Breast epithelium (tissue), 4 donors: ENCODE measurements around the gene PLXNA4. TPM values are rescaled to one million over a fixed set of nuclear protein-coding genes. Genes with fewer than 3 reads are reported as not detected.

Source experiments
- DNase-seq, 2 donors: peaks; one replicate each; pipeline ENCODE4 v3.0.0-alpha.2; 2019; ENCODE audit warnings: low spot score in 2 of 2
- H3K27ac ChIP-seq, 2 donors: fragments of 200-600 bp; sonication (generic) in 1 of 2; one replicate each; pipeline ENCODE4 v1.5.1; 2016 to 2019; ENCODE audit warnings: mild to moderate bottlenecking in 1 of 2
- H3K27me3 ChIP-seq, 2 donors: fragments of 200-600 bp; sonication (generic) in 1 of 2; one replicate each; pipeline versions ENCODE4 v1.5.1 to v1.6.0; 2017 to 2019; ENCODE audit warnings: control low read depth in 1 of 2, mild to moderate bottlenecking in 1 of 2
- H3K36me3 ChIP-seq: fragments of 200-600 bp; one replicate; pipeline ENCODE4 v1.5.1; 2019
- H3K4me1 ChIP-seq, 2 donors: fragments of 200-600 bp; sonication (generic); one replicate each; pipeline ENCODE4 v1.5.1; 2016 to 2019; ENCODE audit warnings: control low read depth in 1 of 2
- H3K4me3 ChIP-seq, 3 donors: fragments of 200-600 bp; sonication (generic); 1 replicate in 2 of 3; 2 replicates in 1 of 3; pipeline ENCODE4 v1.5.1; 2016 to 2019; ENCODE audit warnings: mild to moderate bottlenecking in 3 of 3, moderate library complexity in 2 of 3
- H3K9me3 ChIP-seq, 2 donors: fragments of 200-600 bp; sonication (generic) in 1 of 2; one replicate each; pipeline ENCODE4 v1.5.1; 2016 to 2019; ENCODE audit warnings: control low read depth in 1 of 2
- POLR2A ChIP-seq: fragments of 450-650 bp; IDR thresholded peaks from one replicate; pipeline ENCODE4 v1.6.1; 2016; ENCODE audit warnings: antibody characterized with exemption, mild to moderate bottlenecking, moderate library complexity
- POLR2AphosphoS5 ChIP-seq, 3 donors: sonication (generic); formaldehyde crosslinking; IDR thresholded peaks; one replicate each; pipeline ENCODE4 v1.6.1; 2017; ENCODE audit warnings: antibody characterized with exemption in 3 of 3
- intact Hi-C: fragments of 100-400 bp; cut with DNase I; formaldehyde crosslinking; loops from one replicate; pipeline ENCODE4 v1.15.1; 2023; ENCODE audit warnings: low total_unique reads
- total RNA-seq, 3 donors: library from RNA; depleted of rRNA; stranded (reverse); fragments of >200 nt; gene quantifications; one replicate each; pipeline ENCODE4 v1.1.0, GENCODE V29; 2016
- TF ChIP-seq, protein P1 (sequence below), 3 donors: fragments of 450-650 bp; IDR thresholded peaks; one replicate each; pipeline ENCODE4 v1.5.1; 2016 to 2017; ENCODE audit warnings: antibody characterized with exemption in 3 of 3, mild to moderate bottlenecking in 3 of 3, moderate library complexity in 3 of 3

The PLXNA4 gene
- total RNA-seq, 3 donors from 2014 or later: 7.2 to 32.5 (median 26.2) TPM

DNA sequence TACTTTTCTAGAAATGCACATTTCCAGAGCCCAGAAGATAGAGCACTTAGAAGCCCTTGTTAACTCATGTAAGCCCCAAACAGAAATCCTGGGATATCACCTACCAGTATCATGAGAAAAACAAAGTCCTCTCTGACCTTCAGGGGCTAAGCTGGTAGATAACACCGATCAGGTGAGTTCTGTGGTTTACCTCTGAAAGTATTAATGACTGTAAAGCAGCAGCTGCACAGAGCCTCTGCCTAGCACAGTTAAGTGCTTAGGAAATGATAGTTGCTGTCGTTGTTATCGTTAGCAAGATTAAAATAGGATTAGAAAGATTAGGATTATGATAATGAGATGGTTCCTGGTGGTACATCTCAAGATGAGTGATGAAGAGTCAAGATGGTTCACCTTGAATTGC is 64.9 kb downstream of the PLXNA4 start:
- no peak for TF ChIP-seq POLR2AphosphoS5 (IDR thresholded peaks at IDR 0.05)
- TF ChIP-seq POLR2A: no peak
- TF ChIP-seq, protein P1, sequence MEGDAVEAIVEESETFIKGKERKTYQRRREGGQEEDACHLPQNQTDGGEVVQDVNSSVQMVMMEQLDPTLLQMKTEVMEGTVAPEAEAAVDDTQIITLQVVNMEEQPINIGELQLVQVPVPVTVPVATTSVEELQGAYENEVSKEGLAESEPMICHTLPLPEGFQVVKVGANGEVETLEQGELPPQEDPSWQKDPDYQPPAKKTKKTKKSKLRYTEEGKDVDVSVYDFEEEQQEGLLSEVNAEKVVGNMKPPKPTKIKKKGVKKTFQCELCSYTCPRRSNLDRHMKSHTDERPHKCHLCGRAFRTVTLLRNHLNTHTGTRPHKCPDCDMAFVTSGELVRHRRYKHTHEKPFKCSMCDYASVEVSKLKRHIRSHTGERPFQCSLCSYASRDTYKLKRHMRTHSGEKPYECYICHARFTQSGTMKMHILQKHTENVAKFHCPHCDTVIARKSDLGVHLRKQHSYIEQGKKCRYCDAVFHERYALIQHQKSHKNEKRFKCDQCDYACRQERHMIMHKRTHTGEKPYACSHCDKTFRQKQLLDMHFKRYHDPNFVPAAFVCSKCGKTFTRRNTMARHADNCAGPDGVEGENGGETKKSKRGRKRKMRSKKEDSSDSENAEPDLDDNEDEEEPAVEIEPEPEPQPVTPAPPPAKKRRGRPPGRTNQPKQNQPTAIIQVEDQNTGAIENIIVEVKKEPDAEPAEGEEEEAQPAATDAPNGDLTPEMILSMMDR (IDR thresholded peaks at IDR 0.05): no peak
- no peaks in the 10 kb centered on the region for H3K4me1 ChIP-seq
- no peaks in the 10 kb centered on the region for H3K27me3 ChIP-seq
- intact Hi-C loops: no loop called here
- no peaks in the 10 kb centered on the region for H3K36me3 ChIP-seq
- no peak for DNase-seq
- H3K4me3 ChIP-seq: no peak overlapping the region
- H3K9me3 ChIP-seq: no peaks in the 10 kb centered on the region
- no peak overlapping the region for H3K27ac ChIP-seq

GRCh38 chr7:132509643-132510042 is 66.6 kb downstream of the PLXNA4 start:
- intact Hi-C loops: no loop called here
- TF ChIP-seq POLR2AphosphoS5 (IDR thresholded peaks at IDR 0.05) (no peak), POLR2A (no peak)
- TF ChIP-seq, protein P1 (IDR thresholded peaks at IDR 0.05): no peak
- Histone ChIP-seq H3K4me3 (no peak overlapping the region), H3K27me3 (no peaks in the 10 kb centered on the region), H3K4me1 (no peaks in the 10 kb centered on the region), H3K27ac (no peak overlapping the region), H3K36me3 (no peaks in the 10 kb centered on the region), H3K9me3 (no peaks in the 10 kb centered on the region)
- no peak for DNase-seq

DNA sequence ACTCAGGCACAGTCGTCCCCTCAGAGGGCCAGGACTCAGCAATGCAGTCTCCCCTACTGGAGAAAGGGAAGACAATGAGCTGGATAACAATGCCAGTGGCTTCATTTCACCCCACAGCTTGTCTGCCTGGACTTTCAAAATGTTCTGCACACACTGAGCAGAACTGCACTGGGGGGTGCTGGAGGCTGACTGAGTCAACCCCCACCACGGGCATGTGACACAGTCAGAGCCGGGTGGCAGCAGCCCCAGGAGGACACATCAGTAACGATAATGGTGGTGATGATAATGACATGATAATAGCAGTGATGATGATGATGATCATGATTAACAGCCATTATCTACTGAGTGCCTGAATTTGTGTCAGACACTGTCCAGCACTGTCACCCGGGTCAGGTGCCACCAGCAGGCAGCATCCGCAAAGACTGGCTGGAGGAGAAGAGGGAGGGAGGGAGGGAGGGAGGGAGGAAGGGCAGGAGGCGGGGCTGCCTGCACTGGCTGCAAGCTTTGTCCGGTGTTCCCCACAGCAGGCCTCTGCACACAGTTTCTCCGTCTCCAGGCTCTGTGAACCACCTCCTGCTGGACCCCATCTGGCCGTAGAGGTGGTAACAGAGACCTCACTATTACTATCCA is 67.4 kb downstream of the PLXNA4 start:
- Histone ChIP-seq H3K9me3 (no peaks in the 10 kb centered on the region), H3K27ac (no peak overlapping the region), H3K27me3 (no peaks in the 10 kb centered on the region), H3K4me1 (no peaks in the 10 kb centered on the region), H3K4me3 (no peak overlapping the region), H3K36me3 (no peaks in the 10 kb centered on the region)
- intact Hi-C loops: no loop called here
- no peak for DNase-seq
- TF ChIP-seq, protein P1 (IDR thresholded peaks at IDR 0.05): no peak
- TF ChIP-seq POLR2AphosphoS5 (IDR thresholded peaks at IDR 0.05) (no peak), POLR2A (no peak)

- intact Hi-C loops: no loop called here
- DNase-seq: no peak
Observed at GRCh38 chr7:132504852-132505251, 71.4 kb downstream of the PLXNA4 start.

DNA sequence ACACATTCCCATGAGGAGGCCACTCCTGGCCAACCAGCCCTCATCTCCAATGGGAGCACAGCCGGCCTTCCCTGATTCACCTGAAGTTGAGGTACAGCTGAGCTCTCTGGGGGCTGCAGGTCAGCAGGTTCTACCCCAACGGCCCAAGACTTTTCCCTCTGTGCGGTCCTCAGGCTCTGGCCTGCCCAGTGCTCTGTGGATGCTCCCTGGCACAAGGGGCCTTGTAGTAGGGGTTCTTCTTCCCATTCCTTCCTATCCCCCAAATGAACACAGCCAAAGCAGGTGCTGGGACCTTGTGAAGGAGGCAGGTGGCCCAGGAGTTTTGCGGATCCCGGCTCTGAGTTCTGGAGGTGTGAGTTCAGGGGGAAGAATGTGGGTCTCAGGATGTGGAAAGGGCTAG is 72.2 kb downstream of the PLXNA4 start:
- Histone ChIP-seq H3K9me3 (no peaks in the 10 kb centered on the region), H3K4me1 (no peaks in the 10 kb centered on the region), H3K27ac (no peak overlapping the region), H3K36me3 (no peaks in the 10 kb centered on the region), H3K27me3 (no peaks in the 10 kb centered on the region), H3K4me3 (no peak overlapping the region)
- intact Hi-C loops: no loop called here
- TF ChIP-seq, protein P1 (IDR thresholded peaks at IDR 0.05): no peak
- TF ChIP-seq POLR2A (no peak), POLR2AphosphoS5 (IDR thresholded peaks at IDR 0.05) (no peak)
- no peak for DNase-seq

More at GRCh38 chr7:132504852-132505251, 71.4 kb downstream of the PLXNA4 start:
- Histone ChIP-seq H3K27me3 (no peaks in the 10 kb centered on the region), H3K36me3 (no peaks in the 10 kb centered on the region), H3K4me1 (no peaks in the 10 kb centered on the region), H3K9me3 (no peaks in the 10 kb centered on the region), H3K4me3 (no peak overlapping the region), H3K27ac (no peak overlapping the region)
- TF ChIP-seq, protein P1 (IDR thresholded peaks at IDR 0.05): no peak
- no peak for TF ChIP-seq POLR2A
- no peak for TF ChIP-seq POLR2AphosphoS5 (IDR thresholded peaks at IDR 0.05)
